Lung (tissue), 12 donors: ENCODE data around the gene ZC3H15. TPM values are rescaled to one million over a fixed set of nuclear protein-coding genes. Genes with fewer than 3 reads are reported as not detected.

Experiments used
- ATAC-seq: fragments of 200-7000 bp; cut with Tn5 transposase; one replicate; pipeline ENCODE4 v1.9.1; 2020; ENCODE audit warnings: moderate number of reproducible peaks; ENCODE audit not compliant: insufficient read depth, low FRiP score
- DNase-seq, 3 donors: peaks; one replicate each; pipeline ENCODE4 v3.0.0-alpha.2; 2013 to 2017
- H3K27ac ChIP-seq, 2 donors: one replicate each; pipeline ENCODE4 v1.5.1; 2013; ENCODE audit warnings: mild to moderate bottlenecking in 2 of 2, moderate library complexity in 2 of 2, control low read depth in 1 of 2, inconsistent platforms in 1 of 2, low read depth in 1 of 2, low read length in 1 of 2
- H3K27me3 ChIP-seq, 3 donors: one replicate each; pipeline ENCODE4 v1.5.1; 2013; ENCODE audit warnings: low read length in 2 of 3; ENCODE audit not compliant: control insufficient read depth in 3 of 3, insufficient read depth in 3 of 3
- H3K36me3 ChIP-seq, 4 donors: one replicate each; pipeline ENCODE4 v1.5.1; 2013; ENCODE audit warnings: low read length in 4 of 4, mild to moderate bottlenecking in 1 of 4, moderate library complexity in 1 of 4; ENCODE audit not compliant: control insufficient read depth in 4 of 4, insufficient read depth in 4 of 4
- H3K4me1 ChIP-seq, 5 donors: one replicate each; pipeline ENCODE4 v1.5.1; 2013; ENCODE audit warnings: low read length in 5 of 5, mild to moderate bottlenecking in 2 of 5, moderate library complexity in 1 of 5; ENCODE audit not compliant: control insufficient read depth in 5 of 5, insufficient read depth in 5 of 5
- H3K4me3 ChIP-seq: one replicate; pipeline ENCODE4 v1.5.1; 2013; ENCODE audit warnings: mild to moderate bottlenecking, control low read depth, moderate library complexity
- H3K9ac ChIP-seq, 2 donors: one replicate each; pipeline ENCODE4 v1.5.1; 2013; ENCODE audit warnings: low read length in 2 of 2, control low read depth in 1 of 2; ENCODE audit not compliant: insufficient read depth in 1 of 2
- H3K9me3 ChIP-seq, 4 donors: one replicate each; pipeline ENCODE4 v1.5.1; 2013; ENCODE audit warnings: low read length in 3 of 4, mild to moderate bottlenecking in 1 of 4, moderate library complexity in 1 of 4; ENCODE audit not compliant: control insufficient read depth in 4 of 4, insufficient read depth in 3 of 4
- CTCF ChIP-seq: IDR thresholded peaks from 2 replicates; pipeline ENCODE4 v1.5.1; 2012; ENCODE audit warnings: mild to moderate bottlenecking; ENCODE audit errors: control extremely low read depth, extremely low read depth
- WGBS, 2 donors: extraction: QIAGEN DNeasy Blood & Tissue Kit; methylation state at CpG; one replicate each; pipeline ENCODE4 v1.1.7; 2013; 5-methylcytosine and 5-hydroxymethylcytosine counted together
- polyA plus RNA-seq, 2 donors: library from polyadenylated mRNA; stranded (reverse); fragments of 200-250 nt; gene quantifications; one replicate each; pipeline ENCODE4 v1.2.1, GENCODE V29; 2013
- total RNA-seq, 2 donors: library from RNA; depleted of rRNA in 1 of 2; stranded (reverse); fragments of >200 nt in 1 of 2; gene quantifications; one replicate each; pipeline ENCODE4 v1.2.1, GENCODE V29; 2014 to 2021
- donor health status: control.
- donor health status: control.
- donor health status: Bipolar disorder and iron deficiency.
- donor health status: healthy.
- donor health status: DM: yes; HTN: yes; CAD: no.

ZC3H15 gene
- total and polyA plus RNA-seq, 4 donors, result 33.4 to 74.7 (median 41.7) TPM

GRCh38 chr2:186508263-186508662, 22.2 kb downstream of the ZC3H15 start:
- H3K9me3 ChIP-seq, result no peaks in the 10 kb centered on the region
- H3K4me1 ChIP-seq, result no peaks in the 10 kb centered on the region
- H3K27me3 ChIP-seq, result no peaks in the 10 kb centered on the region
- H3K27ac ChIP-seq, result no peak overlapping the region
- TF ChIP-seq CTCF, result no peak
- no peak for DNase-seq
- 90 to 95% methylated on average over 3 of the region's 3 CpGs for WGBS, 2 donors
- no peak overlapping the region for H3K4me3 ChIP-seq
- no peak overlapping the region for H3K9ac ChIP-seq
- no peak for ATAC-seq
- H3K36me3 ChIP-seq, result peaks cover 8 to 43% (median 33%) of the 10 kb centered on the region in 4 donors

GRCh38 chr2:186515376-186515775, 29.3 kb downstream of the ZC3H15 start:
- no peaks in the 10 kb centered on the region for H3K27me3 ChIP-seq
- no peak overlapping the region for H3K27ac ChIP-seq
- H3K4me1 ChIP-seq, result no peaks in the 10 kb centered on the region
- no peak overlapping the region for H3K4me3 ChIP-seq
- no peak for TF ChIP-seq CTCF
- peaks cover 0 to 11% (median 2%) of the 10 kb centered on the region in 4 donors for H3K36me3 ChIP-seq
- no peaks in the 10 kb centered on the region for H3K9me3 ChIP-seq
- no peak overlapping the region for H3K9ac ChIP-seq
- 79% methylated on average over 3 of the region's 3 CpGs for WGBS, 2 donors
- DNase-seq (no peak), ATAC-seq (no peak)

GRCh38 chr2:186516396-186516795, 30.3 kb downstream of the ZC3H15 start:
- ATAC-seq (no peak), DNase-seq (no peak)
- Histone ChIP-seq H3K27ac (no peak overlapping the region), H3K27me3 (no peaks in the 10 kb centered on the region), H3K4me1 (no peaks in the 10 kb centered on the region), H3K4me3 (no peak overlapping the region), H3K9me3 (no peaks in the 10 kb centered on the region), H3K9ac (no peak overlapping the region), H3K36me3 (peaks cover 1 to 15% (median 5%) of the 10 kb centered on the region in 4 donors)
- 93 to 94% methylated on average over 1 of the region's 1 CpG for WGBS, 2 donors
- no peak for TF ChIP-seq CTCF

GRCh38 chr2:186517090-186517489, 31.0 kb downstream of the ZC3H15 start:
- Histone ChIP-seq H3K27ac (no peak overlapping the region), H3K4me3 (no peak overlapping the region), H3K9ac (no peak overlapping the region), H3K36me3 (peaks cover 1 to 15% (median 5%) of the 10 kb centered on the region in 4 donors), H3K27me3 (no peaks in the 10 kb centered on the region), H3K4me1 (no peaks in the 10 kb centered on the region), H3K9me3 (no peaks in the 10 kb centered on the region)
- no peak for TF ChIP-seq CTCF
- ATAC-seq, result no peak
- no peak for DNase-seq
